Transverse colon (tissue), 4 donors: ENCODE results near the gene CCL23.

Experiments
- POLR2A ChIP-seq: fragments of 450-650 bp; IDR thresholded peaks from one replicate; pipeline ENCODE4 v1.6.1; 2016; ENCODE audit warnings: antibody characterized with exemption, mild to moderate bottlenecking, moderate library complexity
- POLR2AphosphoS5 ChIP-seq, 3 donors: sonication (generic); formaldehyde crosslinking; IDR thresholded peaks; one replicate each; pipeline ENCODE4 v1.6.1; 2016; ENCODE audit warnings: antibody characterized with exemption in 3 of 3
- TF ChIP-seq, protein P1 (sequence below), 5 experiments: fragments of 200-600 bp in 3 of 5; fragments of 450-650 bp in 2 of 5; sonication (generic) in 3 of 5; IDR thresholded peaks; 1 replicate in 2 of 5; 2 replicates in 3 of 5; pipeline ENCODE4 v1.5.1; 2016 to 2017; ENCODE audit warnings: antibody characterized with exemption in 5 of 5, inconsistent platforms in 3 of 5, mild to moderate bottlenecking in 2 of 5, moderate library complexity in 1 of 5

DNA sequence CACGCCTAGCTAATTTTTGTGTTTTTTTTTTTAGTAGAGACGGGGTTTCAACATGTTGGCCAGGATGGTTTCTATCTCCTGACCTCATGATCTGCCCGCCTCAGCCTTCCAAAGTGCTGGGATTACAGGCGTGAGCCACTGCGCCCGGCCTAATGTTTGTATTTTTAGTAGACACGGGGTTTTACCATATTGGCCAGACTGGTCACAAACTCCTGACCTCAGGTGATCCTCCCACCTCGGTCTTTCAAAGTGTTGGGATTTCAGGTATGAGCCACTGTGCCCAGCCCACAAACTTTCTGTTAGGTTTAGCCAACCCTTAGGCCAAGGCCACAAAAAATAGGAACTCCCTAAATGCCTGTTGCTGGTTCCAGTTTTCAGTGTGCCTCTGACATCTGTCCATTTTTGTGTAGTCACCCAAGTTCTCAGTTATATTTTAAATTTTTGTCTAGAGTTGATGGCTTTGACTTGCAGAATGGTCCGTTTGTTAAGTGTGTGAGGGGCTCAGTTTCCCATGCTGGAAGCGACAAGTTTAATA lies 49.2 kb downstream of the CCL23 start:
- TF ChIP-seq POLR2AphosphoS5 (IDR thresholded peaks at IDR 0.05): no peak
- TF ChIP-seq POLR2A: no peak
- TF ChIP-seq, protein P1, sequence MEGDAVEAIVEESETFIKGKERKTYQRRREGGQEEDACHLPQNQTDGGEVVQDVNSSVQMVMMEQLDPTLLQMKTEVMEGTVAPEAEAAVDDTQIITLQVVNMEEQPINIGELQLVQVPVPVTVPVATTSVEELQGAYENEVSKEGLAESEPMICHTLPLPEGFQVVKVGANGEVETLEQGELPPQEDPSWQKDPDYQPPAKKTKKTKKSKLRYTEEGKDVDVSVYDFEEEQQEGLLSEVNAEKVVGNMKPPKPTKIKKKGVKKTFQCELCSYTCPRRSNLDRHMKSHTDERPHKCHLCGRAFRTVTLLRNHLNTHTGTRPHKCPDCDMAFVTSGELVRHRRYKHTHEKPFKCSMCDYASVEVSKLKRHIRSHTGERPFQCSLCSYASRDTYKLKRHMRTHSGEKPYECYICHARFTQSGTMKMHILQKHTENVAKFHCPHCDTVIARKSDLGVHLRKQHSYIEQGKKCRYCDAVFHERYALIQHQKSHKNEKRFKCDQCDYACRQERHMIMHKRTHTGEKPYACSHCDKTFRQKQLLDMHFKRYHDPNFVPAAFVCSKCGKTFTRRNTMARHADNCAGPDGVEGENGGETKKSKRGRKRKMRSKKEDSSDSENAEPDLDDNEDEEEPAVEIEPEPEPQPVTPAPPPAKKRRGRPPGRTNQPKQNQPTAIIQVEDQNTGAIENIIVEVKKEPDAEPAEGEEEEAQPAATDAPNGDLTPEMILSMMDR (IDR thresholded peaks at IDR 0.05): no peak
